GM12874 (cell line): ENCODE measurements around the gene RAB5IF.

Experiments
- CTCF ChIP-seq: IDR thresholded peaks from 2 replicates; pipeline ENCODE4 v1.5.1; 2011; ENCODE audit warnings: low read depth, mild to moderate bottlenecking, control low read depth, low read length, moderate library complexity; ENCODE audit not compliant: insufficient read depth

The RAB5IF gene

GRCh38 chr20:36599912-36600345, 5.7 kb upstream of the RAB5IF start:
- TF ChIP-seq CTCF, result no peak

GRCh38 chr20:36601540-36601939, 4.0 kb upstream of the RAB5IF start:
- no peak for TF ChIP-seq CTCF

- no peak for TF ChIP-seq CTCF
Observed at GRCh38 chr20:36604952-36605398, 604 bp upstream of the RAB5IF start.

GRCh38 chr20:36606158-36607066, 833 bp downstream of the RAB5IF start:
- no peak for TF ChIP-seq CTCF

- TF ChIP-seq CTCF, result no peak
Observed at GRCh38 chr20:36607586-36608387, 2.2 kb downstream of the RAB5IF start.

GRCh38 chr20:36611625-36612024, 6.0 kb downstream of the RAB5IF start:
- no peak for TF ChIP-seq CTCF

GRCh38 chr20:36613974-36614373, 8.4 kb downstream of the RAB5IF start:
- no peak for TF ChIP-seq CTCF
